H9 (cell line): Measurements from ENCODE around the gene RINL. TPM values are rescaled to one million over a fixed set of nuclear protein-coding genes. Genes with fewer than 3 reads are reported as not detected.

Experiments
- DNase-seq: peaks from one replicate; pipeline ENCODE4 v3.0.0-alpha.2; 2017
- H2AFZ ChIP-seq: one replicate; pipeline ENCODE4 v1.6.1; 2013; ENCODE audit warnings: mild to moderate bottlenecking, low read length, control low read depth, moderate library complexity
- H2AK5ac ChIP-seq: 2 replicates; pipeline ENCODE4 v1.6.1; 2013; ENCODE audit warnings: low read length, control low read depth, mixed read lengths; ENCODE audit not compliant: insufficient read length
- H2BK120ac ChIP-seq: one replicate; pipeline ENCODE4 v1.6.1; 2013; ENCODE audit warnings: low read depth, mild to moderate bottlenecking, low read length, control low read depth, inconsistent platforms; ENCODE audit not compliant: poor library complexity, severe bottlenecking
- H2BK12ac ChIP-seq: 2 replicates; pipeline ENCODE4 v1.6.1; 2013; ENCODE audit warnings: low read length, control low read depth, mixed read lengths, low read depth; ENCODE audit not compliant: insufficient read length
- H2BK15ac ChIP-seq: 2 replicates; pipeline ENCODE4 v1.6.1; 2013; ENCODE audit warnings: low read depth, low read length, control low read depth
- H2BK20ac ChIP-seq: one replicate; pipeline ENCODE4 v1.6.1; 2013; ENCODE audit warnings: low read depth, mild to moderate bottlenecking, low read length, control low read depth, inconsistent platforms; ENCODE audit not compliant: poor library complexity, severe bottlenecking
- H2BK5ac ChIP-seq: 2 replicates; pipeline ENCODE4 v1.6.1; 2013; ENCODE audit warnings: low read length, control low read depth, mixed read lengths; ENCODE audit not compliant: insufficient read length
- H3K14ac ChIP-seq: 2 replicates; pipeline ENCODE4 v1.6.1; 2013; ENCODE audit warnings: low read length, control low read depth; ENCODE audit not compliant: insufficient read depth
- H3K18ac ChIP-seq: 2 replicates; pipeline ENCODE4 v1.6.1; 2013; ENCODE audit warnings: low read depth, mild to moderate bottlenecking, mixed read lengths, low read length, control low read depth; ENCODE audit not compliant: insufficient read length
- H3K23ac ChIP-seq: 2 replicates; pipeline ENCODE4 v1.6.1; 2013; ENCODE audit warnings: low read length, control low read depth, mixed read lengths, low read depth; ENCODE audit not compliant: insufficient read length
- H3K23me2 ChIP-seq: 2 replicates; pipeline ENCODE4 v1.6.1; 2013; ENCODE audit warnings: low read depth, mild to moderate bottlenecking, mixed read lengths, low read length, control low read depth; ENCODE audit not compliant: insufficient read length, poor library complexity, severe bottlenecking
- H3K27ac ChIP-seq: 2 replicates; pipeline ENCODE4 v1.5.1; 2013; ENCODE audit warnings: low read length, control low read depth, mixed read lengths, low read depth; ENCODE audit not compliant: insufficient read length
- H3K27me3 ChIP-seq: 2 replicates; pipeline ENCODE4 v1.6.1; 2013; ENCODE audit warnings: low read length, control low read depth, inconsistent platforms; ENCODE audit not compliant: insufficient read depth
- H3K4ac ChIP-seq: 2 replicates; pipeline ENCODE4 v1.6.1; 2013; ENCODE audit warnings: low read depth, mild to moderate bottlenecking, control low read depth, inconsistent platforms, low read length, moderate library complexity
- H3K4me1 ChIP-seq: 2 replicates; pipeline ENCODE4 v1.6.1; 2013; ENCODE audit warnings: low read length, control low read depth, inconsistent platforms; ENCODE audit not compliant: insufficient read depth
- H3K4me2 ChIP-seq: 2 replicates; pipeline ENCODE4 v1.6.1; 2013; ENCODE audit warnings: low read length, control low read depth, mixed read lengths; ENCODE audit not compliant: insufficient read length, insufficient read depth
- H3K56ac ChIP-seq: 2 replicates; pipeline ENCODE4 v1.6.1; 2013; ENCODE audit warnings: low read depth, mild to moderate bottlenecking, mixed read lengths, low read length, control low read depth; ENCODE audit not compliant: insufficient read length
- H3K79me1 ChIP-seq: 2 replicates; pipeline ENCODE4 v1.6.1; 2013; ENCODE audit warnings: low read depth, mild to moderate bottlenecking, moderate library complexity, low read length, control low read depth, inconsistent platforms; ENCODE audit not compliant: insufficient read depth, poor library complexity, severe bottlenecking
- H3K79me2 ChIP-seq: 2 replicates; pipeline ENCODE4 v1.6.1; 2013; ENCODE audit warnings: low read length, control low read depth, inconsistent platforms; ENCODE audit not compliant: insufficient read depth
- H3K9ac ChIP-seq: 2 replicates; pipeline ENCODE4 v1.6.1; 2013; ENCODE audit warnings: low read length, control low read depth, mixed read lengths; ENCODE audit not compliant: insufficient read length; ENCODE audit errors: extremely low read depth
- H3K9me3 ChIP-seq: one replicate; pipeline ENCODE4 v1.6.1; 2013; ENCODE audit warnings: low read depth, low read length, inconsistent platforms; ENCODE audit not compliant: control insufficient read depth
- H3T11ph ChIP-seq: one replicate; pipeline ENCODE4 v1.6.1; 2013; ENCODE audit warnings: mild to moderate bottlenecking, low read length, control low read depth, inconsistent platforms
- H4K20me1 ChIP-seq: one replicate; pipeline ENCODE4 v1.6.1; 2013; ENCODE audit not compliant: control insufficient read depth, insufficient read length, insufficient read depth
- H4K5ac ChIP-seq: 2 replicates; pipeline ENCODE4 v1.6.1; 2013; ENCODE audit warnings: low read depth, mild to moderate bottlenecking, mixed read lengths, low read length, control low read depth; ENCODE audit not compliant: insufficient read length
- H4K8ac ChIP-seq: replicated peaks from 2 replicates; pipeline ENCODE4 v1.6.1; 2013; ENCODE audit warnings: low read length, control low read depth, mixed read lengths, low read depth; ENCODE audit not compliant: insufficient read length
- H4K91ac ChIP-seq: 2 replicates; pipeline ENCODE4 v1.6.1; 2013; ENCODE audit warnings: low read depth, mild to moderate bottlenecking, moderate library complexity, mixed read lengths, low read length, control low read depth; ENCODE audit not compliant: insufficient read length
- H3K27ac Mint-ChIP-seq, 3 experiments: 2 replicates in 2 of 3; 3 replicates in 1 of 3; pipeline ENCODE4 v1.8.0; 2020 to 2021; ENCODE audit warnings: mixed read lengths in 3 of 3, mild to moderate bottlenecking in 1 of 3, moderate library complexity in 1 of 3
- H3K27me3 Mint-ChIP-seq: 2 replicates; pipeline ENCODE4 v1.8.0; 2021; ENCODE audit warnings: low read depth, mild to moderate bottlenecking, moderate library complexity, mixed read lengths
- H3K36me3 Mint-ChIP-seq, 3 experiments: 2 replicates in 2 of 3; 3 replicates in 1 of 3; pipeline ENCODE4 v1.8.0; 2020 to 2021; ENCODE audit warnings: low read depth in 3 of 3, mixed read lengths in 3 of 3; ENCODE audit not compliant: insufficient read depth in 1 of 3
- H3K4me1 Mint-ChIP-seq, 2 experiments: 2 replicates each; pipeline ENCODE4 v1.8.0; 2020; ENCODE audit warnings: mixed read lengths in 2 of 2
- H3K4me3 Mint-ChIP-seq, 2 experiments: 2 replicates in 1 of 2; 3 replicates in 1 of 2; pipeline ENCODE4 v1.8.0; 2020 to 2021; ENCODE audit warnings: mild to moderate bottlenecking in 2 of 2, mixed read lengths in 2 of 2, moderate library complexity in 1 of 2
- H3K9me3 Mint-ChIP-seq, 2 experiments: 2 replicates in 1 of 2; 3 replicates in 1 of 2; pipeline ENCODE4 v1.8.0; 2020; ENCODE audit warnings: mild to moderate bottlenecking in 2 of 2, mixed read lengths in 2 of 2, moderate library complexity in 1 of 2
- WGBS: extraction: QIAGEN DNeasy Blood & Tissue Kit; methylation state at CpG from one replicate; pipeline ENCODE4 v1.1.7; 2013; ENCODE audit warnings: missing lambda C conversion rate, low lambda C conversion rate, mixed read lengths; ENCODE audit not compliant: insufficient read length; ENCODE audit errors: extremely low coverage; 5-methylcytosine and 5-hydroxymethylcytosine counted together
- total RNA-seq: library from RNA; stranded (reverse); gene quantifications from 2 replicates; pipeline ENCODE4 v1.2.1, GENCODE V29; 2021
- TF ChIP-seq, protein P1 (sequence below): fragments of 200-600 bp; sonication (generic); conservative IDR thresholded peaks from 3 replicates; pipeline ENCODE4 v1.8.0; 2021; ENCODE audit warnings: antibody characterized with exemption, mild to moderate bottlenecking

The RINL gene
- total RNA-seq, 1 experiment from 2014 or later = 6.4 TPM

DNA sequence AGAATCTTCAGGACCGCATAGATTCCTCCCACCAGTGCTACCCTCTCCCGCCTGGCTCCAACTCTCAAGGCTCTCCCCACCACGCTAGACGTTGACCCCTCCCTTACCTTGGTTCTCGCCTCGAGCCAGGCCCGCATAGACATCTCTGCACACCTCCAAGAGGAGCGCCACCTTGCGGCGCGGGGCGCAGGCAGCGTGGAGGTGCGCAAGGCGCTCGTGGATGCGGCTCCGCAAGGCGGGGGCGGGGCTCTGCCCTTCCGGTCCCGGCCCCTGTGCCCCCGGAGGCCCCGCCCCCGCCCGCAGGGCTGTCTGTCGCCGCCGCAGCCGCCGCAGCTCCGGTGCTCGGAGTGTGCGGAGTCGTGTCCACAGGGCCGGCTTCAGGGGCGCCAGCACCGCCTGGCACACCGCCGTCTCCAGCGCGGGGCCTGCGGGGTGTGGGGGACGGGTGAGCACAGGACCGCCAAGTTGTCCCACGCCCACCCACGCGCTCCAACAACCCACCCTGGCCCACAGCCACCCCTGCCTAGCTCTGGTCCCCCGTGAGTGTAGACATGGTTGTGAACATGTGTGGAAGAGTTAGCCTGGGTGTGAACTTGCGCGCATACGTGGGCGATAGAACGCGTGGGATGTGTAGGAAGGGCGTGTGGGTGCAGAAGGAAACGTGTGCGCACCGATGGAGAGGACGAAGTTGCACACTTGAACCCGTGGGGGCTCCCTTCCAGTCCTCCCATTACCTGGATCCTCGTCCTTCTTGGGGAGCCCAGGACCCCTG, 8.1 kb downstream of the RINL start:
- Histone ChIP-seq H2AK5ac (no peak overlapping the region), H4K91ac (no peak overlapping the region), H4K5ac (no peak overlapping the region), H2BK20ac (no peak overlapping the region), H2BK120ac (no peak overlapping the region), H3K18ac (no peak overlapping the region), H2BK12ac (no peak overlapping the region), H3K27ac (no peak overlapping the region), H4K20me1 (no peaks in the 10 kb centered on the region), H3K27me3 (no peaks in the 10 kb centered on the region; the same call in 1 of the 2 replicates), H3K4me1 (no peaks in the 10 kb centered on the region; the same call in 1 of the 2 replicates), H2BK5ac (no peak overlapping the region), H2BK15ac (no peak overlapping the region), H3K56ac (no peak overlapping the region), H3K4ac (no peak overlapping the region), H3K23me2 (no peaks in the 10 kb centered on the region), H2AFZ (no peak overlapping the region), H4K8ac (no peak overlapping the region), H3K79me2 (no peaks in the 10 kb centered on the region), H3K23ac (no peak overlapping the region), H3K79me1 (no peaks in the 10 kb centered on the region), H3K14ac (no peak overlapping the region), H3K9ac (no peak overlapping the region), H3K9me3 (no peaks in the 10 kb centered on the region), H3T11ph (no peak overlapping the region), H3K4me2 (peak overlapping the region; percentile 20)
- Mint-ChIP-seq H3K4me1 (peaks cover 14 to 19% of the 10 kb centered on the region in 2 experiments), H3K9me3 (no peaks in the 10 kb centered on the region), H3K27me3 (peaks cover 12% of the 10 kb centered on the region), H3K36me3 (no peaks in the 10 kb centered on the region; a peak in 1 of 7 replicates), H3K27ac (no peak overlapping the region), H3K4me3 (peak overlapping the region; percentile 64 to 75)
- TF ChIP-seq, protein P1, sequence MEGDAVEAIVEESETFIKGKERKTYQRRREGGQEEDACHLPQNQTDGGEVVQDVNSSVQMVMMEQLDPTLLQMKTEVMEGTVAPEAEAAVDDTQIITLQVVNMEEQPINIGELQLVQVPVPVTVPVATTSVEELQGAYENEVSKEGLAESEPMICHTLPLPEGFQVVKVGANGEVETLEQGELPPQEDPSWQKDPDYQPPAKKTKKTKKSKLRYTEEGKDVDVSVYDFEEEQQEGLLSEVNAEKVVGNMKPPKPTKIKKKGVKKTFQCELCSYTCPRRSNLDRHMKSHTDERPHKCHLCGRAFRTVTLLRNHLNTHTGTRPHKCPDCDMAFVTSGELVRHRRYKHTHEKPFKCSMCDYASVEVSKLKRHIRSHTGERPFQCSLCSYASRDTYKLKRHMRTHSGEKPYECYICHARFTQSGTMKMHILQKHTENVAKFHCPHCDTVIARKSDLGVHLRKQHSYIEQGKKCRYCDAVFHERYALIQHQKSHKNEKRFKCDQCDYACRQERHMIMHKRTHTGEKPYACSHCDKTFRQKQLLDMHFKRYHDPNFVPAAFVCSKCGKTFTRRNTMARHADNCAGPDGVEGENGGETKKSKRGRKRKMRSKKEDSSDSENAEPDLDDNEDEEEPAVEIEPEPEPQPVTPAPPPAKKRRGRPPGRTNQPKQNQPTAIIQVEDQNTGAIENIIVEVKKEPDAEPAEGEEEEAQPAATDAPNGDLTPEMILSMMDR = peak; percentile 87
- DNase-seq = peak; percentile 84
- WGBS = 100% methylated on average over 8 of the region's 62 CpGs
